ENCODE results near the gene SLC27A5. TPM values are rescaled to one million over a fixed set of nuclear protein-coding genes. Genes with fewer than 3 reads are reported as not detected.

Gene SLC27A5
- total and polyA plus RNA-seq, 8 donors = 0.87 to 18.4 (median 3.3) TPM; not detected in 1

Small RNA genes within 50 kb of the gene (small RNA-seq; reads per million reads assigned to genes)
- gene MIR6807 (0 to 0.07 (median 0) reads per million in 4 donors), gene RN7SL525P (0 reads per million in 4 donors), gene RN7SL693P (0 reads per million in 4 donors), gene RNU6-1337P (0 reads per million in 4 donors)

Other genes with a start within 250 kb of the SLC27A5 start
- gene ZNF8, start 233.0 kb downstream of the SLC27A5 start, total RNA-seq = 1 to 10 TPM; 1.4 to 9.0 (median 4.9) TPM
- 1 to 10 TPM in 1 of 3 donors, under 1 TPM in 2; 0.81 to 1.1 (median 0.95) TPM for gene ZNF8, start 233.0 kb downstream of the SLC27A5 start, polyA plus RNA-seq
- gene ERVK3-1, start 206.6 kb downstream of the SLC27A5 start, total RNA-seq = 10 to 100 TPM; 25.2 to 93.6 (median 48.4) TPM
- 10 to 100 TPM; 25.0 to 45.1 (median 35.1) TPM for gene ERVK3-1, start 206.6 kb downstream of the SLC27A5 start, polyA plus RNA-seq
- 1 to 10 TPM in 3 of 5 donors, under 1 TPM in 1, not detected in 1; 0.45 to 5.2 (median 1.6) TPM for gene ZSCAN22, start 185.0 kb downstream of the SLC27A5 start, total RNA-seq
- gene ZSCAN22, start 185.0 kb downstream of the SLC27A5 start, polyA plus RNA-seq = 1 to 10 TPM in 1 of 3 donors, under 1 TPM in 2; 0.75 to 1.4 (median 0.83) TPM
- 10 to 100 TPM in 1 of 5 donors, 1 to 10 TPM in 2, not detected in 2; 1.1 to 30.9 (median 1.7) TPM for gene A1BG, start 158.5 kb downstream of the SLC27A5 start, total RNA-seq
- 10 to 100 TPM; 19.7 to 61.7 (median 33.8) TPM for gene A1BG, start 158.5 kb downstream of the SLC27A5 start, polyA plus RNA-seq
- gene ZNF497, start 149.2 kb downstream of the SLC27A5 start, total RNA-seq = 10 to 100 TPM in 1 of 5 donors, 1 to 10 TPM in 2, under 1 TPM in 1, not detected in 1; 0.14 to 12.3 (median 3.2) TPM
- gene ZNF497, start 149.2 kb downstream of the SLC27A5 start, polyA plus RNA-seq = 1 to 10 TPM in 1 of 3 donors, under 1 TPM in 2; 0.12 to 1.0 (median 0.46) TPM
- 1 to 10 TPM in 4 of 5 donors, not detected in 1; 1.8 to 8.5 (median 2.3) TPM for gene ZNF837, start 131.0 kb downstream of the SLC27A5 start, total RNA-seq
- 1 to 10 TPM; 2.3 to 3.0 (median 2.4) TPM for gene ZNF837, start 131.0 kb downstream of the SLC27A5 start, polyA plus RNA-seq
- gene RPS5, start 124.7 kb downstream of the SLC27A5 start, total RNA-seq = 1,000 to 10,000 TPM in 3 of 5 donors, 100 to 1,000 TPM in 2; 801 to 1,605 (median 1,501) TPM
- 1,000 to 10,000 TPM; 1,495 to 2,322 (median 1,503) TPM for gene RPS5, start 124.7 kb downstream of the SLC27A5 start, polyA plus RNA-seq
- not detected for gene RNF225, start 116.3 kb downstream of the SLC27A5 start, total RNA-seq
- under 1 TPM in 1 of 3 donors, not detected in 2; 0.13 TPM for gene RNF225, start 116.3 kb downstream of the SLC27A5 start, polyA plus RNA-seq
- gene ZNF584, start 103.3 kb downstream of the SLC27A5 start, total RNA-seq = 100 to 1,000 TPM in 1 of 5 donors, 10 to 100 TPM in 2, 1 to 10 TPM in 1, not detected in 1; 5.4 to 114 (median 17.2) TPM
- 10 to 100 TPM in 1 of 3 donors, 1 to 10 TPM in 2; 5.6 to 10.8 (median 6.8) TPM for gene ZNF584, start 103.3 kb downstream of the SLC27A5 start, polyA plus RNA-seq
- gene ZNF132, start 71.8 kb downstream of the SLC27A5 start, total RNA-seq = 1 to 10 TPM; 3.0 to 8.9 (median 6.4) TPM
- gene ZNF132, start 71.8 kb downstream of the SLC27A5 start, polyA plus RNA-seq = 1 to 10 TPM in 2 of 3 donors, under 1 TPM in 1; 0.68 to 1.2 (median 1.1) TPM
- gene ZNF324B, start 60.4 kb downstream of the SLC27A5 start, total RNA-seq = 10 to 100 TPM in 1 of 5 donors, 1 to 10 TPM in 2, under 1 TPM in 1, not detected in 1; 0.58 to 12.6 (median 6.5) TPM
- 1 to 10 TPM; 1.6 to 2.3 (median 1.7) TPM for gene ZNF324B, start 60.4 kb downstream of the SLC27A5 start, polyA plus RNA-seq
- gene ZNF324, start 44.9 kb downstream of the SLC27A5 start, total RNA-seq = 10 to 100 TPM in 1 of 5 donors, 1 to 10 TPM in 4; 5.8 to 11.9 (median 8.5) TPM
- gene ZNF324, start 44.9 kb downstream of the SLC27A5 start, polyA plus RNA-seq = 1 to 10 TPM; 1.7 to 3.0 (median 2.3) TPM
- 10 to 100 TPM in 1 of 5 donors, 1 to 10 TPM in 4; 4.6 to 26.1 (median 5.3) TPM for gene ZNF446, start 35.6 kb downstream of the SLC27A5 start, total RNA-seq
- 10 to 100 TPM in 1 of 3 donors, 1 to 10 TPM in 2; 7.1 to 13.0 (median 9.2) TPM for gene ZNF446, start 35.6 kb downstream of the SLC27A5 start, polyA plus RNA-seq
- gene ZBTB45, start 7.8 kb upstream of the SLC27A5 start, total RNA-seq = 10 to 100 TPM in 3 of 5 donors, 1 to 10 TPM in 1, not detected in 1; 2.4 to 49.0 (median 20.1) TPM
- gene ZBTB45, start 7.8 kb upstream of the SLC27A5 start, polyA plus RNA-seq = 1 to 10 TPM; 5.6 to 8.2 (median 6.6) TPM
- 100 to 1,000 TPM in 4 of 5 donors, 10 to 100 TPM in 1; 95.5 to 923 (median 243) TPM for gene TRIM28, start 32.1 kb upstream of the SLC27A5 start, total RNA-seq
- 100 to 1,000 TPM; 143 to 200 (median 171) TPM for gene TRIM28, start 32.1 kb upstream of the SLC27A5 start, polyA plus RNA-seq
- gene CHMP2A, start 43.1 kb upstream of the SLC27A5 start, total RNA-seq = 100 to 1,000 TPM in 2 of 5 donors, 10 to 100 TPM in 3; 55.8 to 260 (median 89.0) TPM
- 100 to 1,000 TPM; 195 to 338 (median 235) TPM for gene CHMP2A, start 43.1 kb upstream of the SLC27A5 start, polyA plus RNA-seq
- gene UBE2M, start 46.6 kb upstream of the SLC27A5 start, total RNA-seq = 10 to 100 TPM in 3 of 5 donors, 1 to 10 TPM in 1, not detected in 1; 9.8 to 35.3 (median 27.1) TPM
- gene UBE2M, start 46.6 kb upstream of the SLC27A5 start, polyA plus RNA-seq = 10 to 100 TPM; 35.5 to 51.5 (median 41.9) TPM
- gene MZF1, start 61.3 kb upstream of the SLC27A5 start, total RNA-seq = 10 to 100 TPM; 14.0 to 84.9 (median 68.3) TPM
- gene MZF1, start 61.3 kb upstream of the SLC27A5 start, polyA plus RNA-seq = 10 to 100 TPM; 16.1 to 33.2 (median 16.5) TPM